Stimulated activated CD8-positive, alpha-beta memory T cell treated with anti-CD3 and anti-CD28 coated beads, Interleukin-12 subunit alpha, Interleukin-12 subunit beta, amount 100 ng/mL, for 4 hours (primary cell): ENCODE measurements around the gene HK2.
"Not testable (repeated sequence)": the region's sequence is repeated elsewhere in the genome, so short reads cannot be mapped to it uniquely, and the experiment has no call there.

ENCODE experiments used
- DNase-seq: peaks from one replicate; pipeline ENCODE4 v3.0.0-alpha.2; 2020; ENCODE audit warnings: low read depth

Gene HK2

GRCh38 chr2:74895001-74895400 is 61.1 kb downstream of the HK2 start:
- no peak for DNase-seq

DNA sequence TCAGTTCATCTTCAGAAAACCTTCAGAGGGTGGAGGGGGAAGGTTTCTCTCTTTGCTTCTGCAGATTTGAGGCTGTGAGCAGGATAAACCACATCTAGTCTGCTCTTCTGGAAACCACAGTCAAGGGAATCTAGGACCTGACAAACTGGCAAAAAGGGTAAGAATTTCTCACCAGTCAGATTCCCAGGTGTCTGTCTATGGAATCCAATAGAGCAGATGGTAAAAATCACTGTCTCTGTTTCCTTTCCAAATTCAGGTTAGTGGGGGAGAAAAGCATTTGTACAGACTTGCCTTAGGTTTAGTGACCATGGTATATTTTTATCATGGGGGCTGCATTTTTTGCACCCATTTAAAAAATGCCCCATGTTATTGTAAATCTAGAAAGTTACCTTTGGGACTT is 62.3 kb downstream of the HK2 start:
- no peak for DNase-seq

- not testable (repeated sequence) for DNase-seq
These were observed 66.3 kb downstream of the HK2 start for GRCh38 chr2:74900225-74900624.

- no peak for DNase-seq
These were observed 68.4 kb downstream of the HK2 start for GRCh38 chr2:74902281-74902860.

GRCh38 chr2:74906395-74906794 is 72.5 kb downstream of the HK2 start:
- no peak for DNase-seq

GRCh38 chr2:74907560-74907959 is 73.6 kb downstream of the HK2 start:
- not testable (repeated sequence) for DNase-seq

- no peak for DNase-seq
These were observed 75.0 kb downstream of the HK2 start for GRCh38 chr2:74908748-74909444.

GRCh38 chr2:74910245-74910644 is 76.3 kb downstream of the HK2 start:
- DNase-seq, result no peak

- no peak for DNase-seq
These were observed 77.1 kb downstream of the HK2 start for GRCh38 chr2:74911061-74911460.

GRCh38 chr2:74915743-74916142 is 81.8 kb downstream of the HK2 start:
- DNase-seq, result no peak

- DNase-seq, result no peak
These were observed 82.5 kb downstream of the HK2 start for GRCh38 chr2:74916394-74916793.

DNA sequence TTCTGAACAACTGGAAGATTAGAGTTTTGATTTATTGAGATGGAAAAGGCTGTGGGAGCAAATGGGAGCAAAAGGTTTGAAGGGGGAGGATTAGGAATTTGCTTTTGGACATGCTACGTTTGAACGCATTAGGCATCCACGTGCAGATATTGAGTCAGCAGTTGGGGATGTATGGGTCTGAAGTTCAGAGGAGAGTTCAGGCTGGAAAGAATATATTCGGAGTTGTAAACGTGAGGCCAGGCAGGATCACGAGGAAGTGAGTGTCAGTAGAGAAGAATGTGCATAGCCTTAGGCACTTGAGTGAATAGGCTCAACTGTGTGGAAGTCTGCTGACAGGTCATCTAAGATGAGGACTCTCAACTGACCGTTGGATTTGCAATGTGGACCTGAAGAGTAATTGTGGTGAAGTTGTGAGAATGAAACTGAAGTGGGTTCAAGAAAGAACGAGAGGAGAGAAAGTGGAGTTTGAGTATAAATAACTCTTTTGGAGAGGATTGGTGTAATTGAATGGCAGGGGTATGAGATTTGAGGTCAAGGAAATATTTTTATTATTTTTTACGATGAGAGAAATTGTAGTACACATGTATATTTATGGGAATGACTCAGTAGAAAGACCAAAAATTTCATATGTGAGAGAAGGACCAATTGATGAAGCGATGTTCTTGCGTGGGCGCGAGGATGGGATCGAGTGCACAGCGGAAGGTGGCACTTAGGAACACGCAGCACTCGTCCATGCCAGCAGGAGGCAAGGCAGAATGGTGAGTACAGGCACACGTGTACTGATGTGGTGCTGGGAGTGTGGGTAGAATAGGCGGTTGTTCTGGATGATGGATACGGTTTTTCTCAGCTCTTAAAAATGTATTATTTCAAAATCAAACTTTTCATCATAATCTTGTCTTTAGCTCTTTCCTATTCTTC is 84.0 kb downstream of the HK2 start:
- no peak for DNase-seq

- DNase-seq, result peak; percentile 48
These were observed 85.9 kb downstream of the HK2 start for GRCh38 chr2:74919827-74920226.

DNA sequence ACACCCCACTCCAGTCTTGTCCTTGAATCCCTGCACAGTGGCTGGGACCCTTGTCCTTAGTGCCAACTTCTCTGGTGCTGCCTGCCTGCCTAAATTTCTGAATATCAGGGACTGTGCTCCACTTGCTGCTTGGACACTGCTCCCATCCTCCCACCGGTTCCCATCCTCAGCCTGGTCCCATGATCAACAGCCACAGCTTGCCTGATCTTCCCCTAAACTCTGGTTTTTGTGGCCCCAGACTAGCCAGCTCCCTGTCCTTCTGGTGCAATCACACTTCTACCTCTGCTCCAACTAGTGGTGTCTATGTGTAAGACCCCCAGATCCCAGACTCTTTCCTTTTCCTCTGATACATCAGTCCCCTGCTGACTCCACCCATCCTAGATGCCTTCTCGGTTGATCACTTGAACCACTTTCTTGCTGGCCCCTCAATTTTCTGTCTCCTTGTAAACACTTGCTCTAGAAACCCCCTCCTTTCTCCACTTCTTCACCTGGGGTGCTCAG is 87.4 kb downstream of the HK2 start:
- no peak for DNase-seq

- no peak for DNase-seq
These were observed 88.8 kb downstream of the HK2 start for GRCh38 chr2:74922592-74923227.

- no peak for DNase-seq
These were observed 90.7 kb downstream of the HK2 start for GRCh38 chr2:74924463-74925265.

- DNase-seq, result no peak
These were observed 91.4 kb downstream of the HK2 start for GRCh38 chr2:74925361-74925786.

DNA sequence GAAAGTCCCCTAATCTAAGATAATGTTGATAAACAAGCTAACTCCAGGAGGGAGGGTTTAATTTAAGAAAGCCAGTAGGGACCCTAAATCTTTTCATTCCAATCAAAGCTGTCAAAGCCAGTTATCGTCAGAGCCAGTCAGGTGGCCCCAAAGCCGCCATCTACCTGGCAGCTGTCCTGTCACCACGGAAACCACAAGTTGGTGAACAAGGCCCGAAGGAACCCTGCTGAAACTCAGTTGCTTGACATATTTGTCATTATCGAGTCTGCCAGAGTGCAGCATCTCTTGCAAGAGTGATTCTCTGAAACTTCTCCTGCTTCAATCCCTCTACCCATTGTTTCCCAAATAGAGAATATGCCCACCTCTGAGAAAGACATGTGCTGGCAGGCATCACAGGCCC is 93.7 kb downstream of the HK2 start:
- DNase-seq, result no peak

DNA sequence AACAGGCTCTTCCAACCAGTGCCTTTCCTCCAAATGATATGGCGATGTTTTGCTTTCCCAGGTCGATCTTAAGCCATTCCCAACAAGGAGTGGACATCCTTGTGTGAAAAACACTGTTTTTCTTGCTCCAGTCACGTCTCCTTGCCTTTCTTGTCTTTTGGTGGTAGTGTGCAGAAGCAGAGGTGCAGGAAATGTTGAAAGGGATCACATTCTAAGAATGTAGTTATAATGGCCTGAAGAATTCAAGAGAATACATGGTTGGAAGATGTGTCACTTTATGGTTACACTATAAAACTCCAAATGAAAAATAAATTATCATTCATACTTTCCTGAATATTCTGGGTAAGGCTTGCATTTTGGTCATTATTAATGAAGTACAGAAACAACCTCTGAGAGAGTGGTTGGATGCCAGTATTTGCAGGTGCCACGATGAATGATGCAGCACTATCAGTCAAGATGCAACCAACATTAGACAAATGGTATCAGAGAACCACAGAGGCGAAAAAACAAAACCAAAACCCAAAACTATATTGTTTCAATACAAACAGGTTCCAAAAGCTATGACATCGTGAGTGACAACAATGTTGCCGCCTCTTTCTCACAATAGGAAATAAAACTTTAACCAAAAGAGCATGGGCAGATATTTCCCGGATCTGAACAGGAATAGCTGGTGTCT is 97.0 kb downstream of the HK2 start:
- no peak for DNase-seq

DNA sequence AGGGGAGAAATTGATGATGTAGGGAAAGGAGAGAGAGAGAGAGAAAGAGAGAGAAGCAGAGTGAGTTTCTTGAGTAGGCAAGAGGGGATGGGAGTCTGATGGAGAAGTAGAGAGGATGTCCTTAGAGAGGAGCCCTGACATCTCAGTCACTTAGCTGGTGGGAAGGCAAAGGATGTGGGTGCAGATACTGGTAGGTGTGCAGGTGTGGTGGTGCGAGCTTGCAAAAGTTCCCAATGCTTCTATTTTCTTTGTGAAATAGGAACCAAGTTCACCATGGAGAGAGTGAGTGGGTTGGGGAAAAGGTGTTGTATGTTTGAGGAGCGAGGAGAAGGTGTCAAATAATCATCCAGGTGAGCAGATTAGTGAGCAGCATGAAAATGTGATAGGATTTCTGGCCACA is 98.0 kb downstream of the HK2 start:
- no peak for DNase-seq

- no peak for DNase-seq
These were observed 102.1 kb downstream of the HK2 start for GRCh38 chr2:74935975-74936391.
